ENCODE results near the gene MUC21. TPM values are rescaled to one million over a fixed set of nuclear protein-coding genes. Genes with fewer than 3 reads are reported as not detected.
A peak's percentile ranks its signal among the peaks of the same experiment; 100 is the strongest.
"Not testable (repeated sequence)": the region's sequence is repeated elsewhere in the genome, so short reads cannot be mapped to it uniquely, and the experiment has no call there.

Gene MUC21
- total and polyA plus RNA-seq, 9 donors, result 0.25 TPM; not detected in 8

GRCh38 chr6:30988209-30988825, 4.8 kb downstream of the MUC21 start:
- WGBS (ENCODE audit: insufficient coverage), result 93% methylated on average over 5 of the region's 9 CpGs
- Histone ChIP-seq H3K9me3 (replicated peaks; ENCODE audit: control insufficient read depth, low read depth, low read length) (no peaks in the 10 kb centered on the region), H3K27ac (ENCODE audit: low read length) (no peak overlapping the region)

DNA sequence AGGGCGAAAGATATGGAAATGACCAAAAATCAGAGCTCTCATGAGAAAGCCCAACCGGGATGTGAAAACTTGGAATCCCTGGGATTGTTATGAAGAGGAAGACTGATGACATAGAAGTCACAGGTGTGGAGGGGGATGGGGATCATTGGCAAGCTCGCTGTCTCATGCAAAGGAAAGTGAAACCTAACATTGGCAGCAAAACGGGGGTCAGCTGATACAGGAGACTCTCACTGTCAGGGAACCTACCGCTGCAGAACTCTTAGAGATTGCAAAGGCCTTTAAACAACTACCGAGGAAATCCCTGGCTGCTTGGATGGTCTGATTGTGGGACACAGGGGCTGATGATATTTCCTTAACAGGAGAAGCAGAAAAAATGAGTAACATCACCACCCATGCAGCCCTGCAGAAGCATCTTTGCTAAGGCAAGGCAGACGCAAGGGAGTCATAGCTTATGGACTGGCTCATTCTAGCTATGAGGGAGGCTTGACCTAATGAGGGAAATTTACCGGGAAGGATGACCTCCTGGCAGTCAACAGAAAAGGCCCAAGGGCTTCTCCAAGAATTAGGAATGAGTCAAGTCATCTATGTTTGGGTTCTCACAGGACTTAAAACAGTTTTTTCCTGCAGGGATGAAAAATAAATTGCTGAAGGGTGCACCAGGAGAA, 7.0 kb downstream of the MUC21 start:
- WGBS (ENCODE audit: insufficient coverage), result 49% methylated on average over 8 of the region's 8 CpGs
- peak; percentile 31 for DNase-seq
- H3K4me3 ChIP-seq (ENCODE audit: low read length), result no peak overlapping the region

More at GRCh38 chr6:30988209-30988825, 4.8 kb downstream of the MUC21 start:
- Histone ChIP-seq H3K4me1 (ENCODE audit: control insufficient read depth, insufficient read depth, low read length) (no peaks in the 10 kb centered on the region), H3K36me3 (ENCODE audit: control insufficient read depth, insufficient read depth, low read length) (no peaks in the 10 kb centered on the region), H3K27me3 (ENCODE audit: control insufficient read depth, insufficient read depth, low read length) (no peaks in the 10 kb centered on the region), H3K4me3 (ENCODE audit: low read length) (no peak overlapping the region)
- DNase-seq, result no peak

DNA sequence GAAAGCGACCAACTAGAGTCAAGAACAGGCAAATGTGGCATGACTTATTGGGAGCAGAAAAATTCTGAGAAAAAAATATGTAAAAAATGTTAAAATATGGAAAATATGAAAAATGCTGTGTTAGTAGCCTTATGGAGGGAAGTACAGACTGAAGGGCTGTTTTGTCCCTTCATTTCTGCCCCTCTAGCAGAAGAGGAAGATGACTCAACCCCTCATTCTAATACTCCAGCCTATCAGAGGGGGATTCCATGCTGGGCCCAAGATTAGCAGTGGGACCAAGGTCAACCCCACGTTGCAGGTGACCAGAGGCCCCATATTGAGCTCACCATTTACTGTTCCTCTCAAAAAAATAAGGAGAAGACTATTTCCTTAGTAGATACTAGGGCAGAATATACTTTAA, 8.4 kb downstream of the MUC21 start:
- DNase-seq, result no peak
- Histone ChIP-seq H3K27ac (ENCODE audit: low read length) (no peak overlapping the region), H3K4me3 (ENCODE audit: low read length) (no peak overlapping the region), H3K4me1 (ENCODE audit: control insufficient read depth, insufficient read depth, low read length) (no peaks in the 10 kb centered on the region), H3K27me3 (ENCODE audit: control insufficient read depth, insufficient read depth, low read length) (no peaks in the 10 kb centered on the region), H3K9me3 (replicated peaks; ENCODE audit: control insufficient read depth, low read depth, low read length) (no peaks in the 10 kb centered on the region), H3K36me3 (ENCODE audit: control insufficient read depth, insufficient read depth, low read length) (no peaks in the 10 kb centered on the region)
- 100% methylated on average over 1 of the region's 2 CpGs for WGBS (ENCODE audit: insufficient coverage)

More for the DNA sequence above, 7.0 kb downstream of the MUC21 start:
- Histone ChIP-seq H3K4me1 (ENCODE audit: control insufficient read depth, insufficient read depth, low read length) (no peaks in the 10 kb centered on the region), H3K36me3 (ENCODE audit: control insufficient read depth, insufficient read depth, low read length) (no peaks in the 10 kb centered on the region), H3K27me3 (ENCODE audit: control insufficient read depth, insufficient read depth, low read length) (no peaks in the 10 kb centered on the region), H3K27ac (ENCODE audit: low read length) (no peak overlapping the region), H3K9me3 (replicated peaks; ENCODE audit: control insufficient read depth, low read depth, low read length) (no peaks in the 10 kb centered on the region)

GRCh38 chr6:30997301-30997700, 13.8 kb downstream of the MUC21 start:
- Histone ChIP-seq H3K4me3 (ENCODE audit: low read length) (no peak overlapping the region), H3K27ac (ENCODE audit: low read length) (no peak overlapping the region), H3K36me3 (ENCODE audit: control insufficient read depth, insufficient read depth, low read length) (no peaks in the 10 kb centered on the region), H3K4me1 (ENCODE audit: control insufficient read depth, insufficient read depth, low read length) (no peaks in the 10 kb centered on the region), H3K9me3 (replicated peaks; ENCODE audit: control insufficient read depth, low read depth, low read length) (no peaks in the 10 kb centered on the region), H3K27me3 (ENCODE audit: control insufficient read depth, insufficient read depth, low read length) (no peaks in the 10 kb centered on the region)
- no CpG with 5 or more reads among the region's 2 CpGs for WGBS (ENCODE audit: insufficient coverage)
- no peak for DNase-seq

DNA sequence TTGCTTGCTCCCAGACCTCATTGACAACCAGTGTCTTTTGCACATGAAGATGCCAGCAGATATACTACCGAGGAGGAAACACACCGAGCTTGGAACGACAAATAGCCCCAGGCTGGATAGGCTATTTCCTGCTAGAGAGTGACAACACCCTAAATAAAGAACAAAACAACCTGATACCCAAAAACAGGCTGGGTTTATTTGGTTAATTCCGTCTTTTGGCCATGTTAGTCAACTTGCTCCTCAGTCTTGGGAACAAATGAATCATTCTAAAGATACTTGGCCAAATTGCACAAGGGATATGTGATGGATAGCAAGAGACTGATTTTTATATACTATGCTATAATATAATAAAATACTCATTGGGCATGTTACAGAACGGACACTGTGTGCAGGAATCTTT, 15.3 kb downstream of the MUC21 start:
- no peak overlapping the region for H3K4me3 ChIP-seq (ENCODE audit: low read length)
- H3K4me1 ChIP-seq (ENCODE audit: control insufficient read depth, insufficient read depth, low read length), result no peaks in the 10 kb centered on the region
- no peaks in the 10 kb centered on the region for H3K9me3 ChIP-seq (replicated peaks; ENCODE audit: control insufficient read depth, low read depth, low read length)
- WGBS (ENCODE audit: insufficient coverage), result no CpG with 5 or more reads among the region's 5 CpGs
- no peaks in the 10 kb centered on the region for H3K27me3 ChIP-seq (ENCODE audit: control insufficient read depth, insufficient read depth, low read length)
- no peak overlapping the region for H3K27ac ChIP-seq (ENCODE audit: low read length)
- DNase-seq, result no peak
- no peaks in the 10 kb centered on the region for H3K36me3 ChIP-seq (ENCODE audit: control insufficient read depth, insufficient read depth, low read length)

- not testable (repeated sequence) for H3K27me3 ChIP-seq (ENCODE audit: control insufficient read depth, insufficient read depth, low read length); H3K4me3 ChIP-seq (ENCODE audit: low read length); H3K27ac ChIP-seq (ENCODE audit: low read length); DNase-seq; H3K9me3 ChIP-seq (replicated peaks; ENCODE audit: control insufficient read depth, low read depth, low read length); H3K4me1 ChIP-seq (ENCODE audit: control insufficient read depth, insufficient read depth, low read length); H3K36me3 ChIP-seq (ENCODE audit: control insufficient read depth, insufficient read depth, low read length)
- WGBS (ENCODE audit: insufficient coverage), result 84% methylated on average over 20 of the region's 39 CpGs
Observed at GRCh38 chr6:31000067-31000860, 16.7 kb downstream of the MUC21 start.

GRCh38 chr6:31001281-31001888, 17.9 kb downstream of the MUC21 start:
- 61% methylated on average over 12 of the region's 13 CpGs for WGBS (ENCODE audit: insufficient coverage)
- Histone ChIP-seq H3K36me3 (ENCODE audit: control insufficient read depth, insufficient read depth, low read length) (no peaks in the 10 kb centered on the region), H3K27me3 (ENCODE audit: control insufficient read depth, insufficient read depth, low read length) (peaks cover 2% of the 10 kb centered on the region), H3K4me1 (ENCODE audit: control insufficient read depth, insufficient read depth, low read length) (no peaks in the 10 kb centered on the region), H3K9me3 (replicated peaks; ENCODE audit: control insufficient read depth, low read depth, low read length) (no peaks in the 10 kb centered on the region), H3K27ac (ENCODE audit: low read length) (no peak overlapping the region), H3K4me3 (ENCODE audit: low read length) (no peak overlapping the region)
- DNase-seq, result no peak

DNA sequence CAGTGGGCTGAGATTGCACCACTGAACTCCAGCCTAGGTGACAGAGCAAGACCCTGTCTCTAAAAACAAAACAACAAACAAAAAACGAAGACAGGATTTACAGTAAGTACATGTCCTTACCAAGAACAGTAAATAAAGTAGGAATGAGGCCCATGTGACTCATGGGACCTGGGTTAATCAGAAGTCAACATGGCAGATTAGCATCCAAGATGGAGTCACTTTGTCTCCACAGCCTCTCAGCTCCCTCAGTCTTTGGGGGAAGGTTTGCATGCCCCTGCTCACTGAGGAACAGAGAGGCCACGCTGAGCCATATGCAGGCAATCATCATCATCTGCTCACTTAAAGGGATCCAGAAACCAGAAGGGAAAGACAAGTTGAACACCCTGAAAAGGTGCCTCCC, 19.0 kb downstream of the MUC21 start:
- Histone ChIP-seq H3K27me3 (ENCODE audit: control insufficient read depth, insufficient read depth, low read length) (peaks cover 2% of the 10 kb centered on the region), H3K36me3 (ENCODE audit: control insufficient read depth, insufficient read depth, low read length) (no peaks in the 10 kb centered on the region), H3K4me1 (ENCODE audit: control insufficient read depth, insufficient read depth, low read length) (no peaks in the 10 kb centered on the region), H3K4me3 (ENCODE audit: low read length) (no peak overlapping the region), H3K9me3 (replicated peaks; ENCODE audit: control insufficient read depth, low read depth, low read length) (no peaks in the 10 kb centered on the region), H3K27ac (ENCODE audit: low read length) (no peak overlapping the region)
- WGBS (ENCODE audit: insufficient coverage), result 83% methylated on average over 1 of the region's 2 CpGs
- DNase-seq, result no peak

DNA sequence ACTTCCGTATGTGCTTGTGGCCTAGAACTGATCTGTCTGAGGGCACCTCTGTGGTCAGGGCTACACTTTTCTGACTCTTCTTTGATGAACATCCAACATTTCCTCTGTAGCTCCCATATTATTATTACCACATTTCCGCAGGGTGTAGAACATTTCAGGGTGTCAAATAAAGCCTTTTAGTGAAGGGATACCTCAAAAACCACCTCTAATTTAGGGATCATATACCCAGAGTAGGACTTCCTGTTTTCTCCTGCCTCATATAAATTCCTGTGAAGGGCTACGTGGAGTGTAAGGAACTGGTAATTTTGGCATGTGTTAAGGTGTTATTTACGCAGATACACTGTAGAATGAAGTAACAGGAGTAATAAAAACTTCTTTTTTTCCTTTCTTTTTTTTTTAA, 21.3 kb downstream of the MUC21 start:
- DNase-seq, result no peak
- 100% methylated on average over 1 of the region's 4 CpGs for WGBS (ENCODE audit: insufficient coverage)
- H3K27ac ChIP-seq (ENCODE audit: low read length), result peak overlapping the region; percentile 55
- H3K9me3 ChIP-seq (replicated peaks; ENCODE audit: control insufficient read depth, low read depth, low read length), result no peaks in the 10 kb centered on the region
- H3K4me1 ChIP-seq (ENCODE audit: control insufficient read depth, insufficient read depth, low read length), result no peaks in the 10 kb centered on the region
- no peak overlapping the region for H3K4me3 ChIP-seq (ENCODE audit: low read length)
- H3K27me3 ChIP-seq (ENCODE audit: control insufficient read depth, insufficient read depth, low read length), result peaks cover 8% of the 10 kb centered on the region
- H3K36me3 ChIP-seq (ENCODE audit: control insufficient read depth, insufficient read depth, low read length), result no peaks in the 10 kb centered on the region
